Ecto neural progenitor cell (in vitro differentiated cells): ENCODE results near the gene KDELR3.
"Not testable (repeated sequence)": the region's sequence is repeated elsewhere in the genome, so short reads cannot be mapped to it uniquely, and the experiment has no call there.

ENCODE experiments used
- DNase-seq: peaks from one replicate; pipeline ENCODE4 v3.0.0-alpha.2; 2018; ENCODE audit warnings: low spot score

KDELR3 gene

GRCh38 chr22:38456841-38457699, 10.8 kb upstream of the KDELR3 start:
- DNase-seq: no peak

- DNase-seq: peak; percentile 45
Measured at GRCh38 chr22:38460426-38460840, 7.5 kb upstream of the KDELR3 start.

GRCh38 chr22:38461057-38461413, 6.9 kb upstream of the KDELR3 start:
- no peak for DNase-seq

- DNase-seq: peak; percentile 96
Measured at GRCh38 chr22:38461414-38462081, 6.3 kb upstream of the KDELR3 start.

- DNase-seq: peak; percentile 85
Measured at GRCh38 chr22:38462960-38463784, 4.7 kb upstream of the KDELR3 start.

GRCh38 chr22:38464992-38465672, 2.8 kb upstream of the KDELR3 start:
- no peak for DNase-seq

GRCh38 chr22:38465673-38466490, 2.0 kb upstream of the KDELR3 start:
- DNase-seq: peak; percentile 48

- peak; percentile 52 for DNase-seq
Measured at GRCh38 chr22:38467438-38467903, 425 bp upstream of the KDELR3 start.

- DNase-seq: peak; percentile 52
Measured at GRCh38 chr22:38468443-38469305, 778 bp downstream of the KDELR3 start.

- no peak for DNase-seq
Measured at GRCh38 chr22:38469306-38469781, 1.4 kb downstream of the KDELR3 start.

- DNase-seq: not testable (repeated sequence)
Measured at GRCh38 chr22:38470179-38470578, 2.3 kb downstream of the KDELR3 start.

GRCh38 chr22:38471237-38471636, 3.3 kb downstream of the KDELR3 start:
- DNase-seq: no peak

GRCh38 chr22:38474003-38474607, 6.2 kb downstream of the KDELR3 start:
- no peak for DNase-seq

GRCh38 chr22:38477585-38477984, 9.7 kb downstream of the KDELR3 start:
- DNase-seq: no peak

GRCh38 chr22:38479096-38479837, 11.4 kb downstream of the KDELR3 start:
- DNase-seq: no peak

- no peak for DNase-seq
Measured at GRCh38 chr22:38481162-38481870, 13.4 kb downstream of the KDELR3 start.

- DNase-seq: no peak
Measured at GRCh38 chr22:38481871-38482332, 14.0 kb downstream of the KDELR3 start.
